CD4-positive, alpha-beta T cell (primary cell): ENCODE data around the gene PARD6G. TPM values are rescaled to one million over a fixed set of nuclear protein-coding genes. Genes with fewer than 3 reads are reported as not detected.
"Not testable (repeated sequence)": the region's sequence is repeated elsewhere in the genome, so short reads cannot be mapped to it uniquely, and the experiment has no call there.

Experiments
- ATAC-seq: fragments of 200-7000 bp; cut with Tn5 transposase; one replicate; pipeline ENCODE4 v1.10.0; 2022; ENCODE audit warnings: mild to moderate bottlenecking; ENCODE audit not compliant: poor library complexity
- CTCF ChIA-PET: fragments of 350-600 bp; sonication (Branson Sonifier 250); formaldehyde crosslinking; loops from one replicate; lab custom pipeline; 2021; ENCODE audit warnings: antibody characterized with exemption, inconsistent platforms; lab: Charles Lee
- POLR2A ChIA-PET: fragments of 350-600 bp; sonication (Branson Sonifier 250); formaldehyde crosslinking; loops from one replicate; lab custom pipeline; 2021; ENCODE audit warnings: antibody characterized with exemption, inconsistent platforms; lab: Charles Lee
- DNase-seq, 14 experiments: peaks; one replicate each; pipeline ENCODE4 v3.0.0-alpha.2; 2013 to 2020; ENCODE audit warnings: mixed read lengths in 2 of 14
- H3K27ac ChIP-seq, 2 donors: one replicate each; pipeline versions ENCODE4 v1.5.1 to v1.7.0; 2013; ENCODE audit warnings: low read length in 2 of 2, low read depth in 1 of 2, mild to moderate bottlenecking in 1 of 2
- H3K27me3 ChIP-seq, 2 experiments: 1 replicate in 1 of 2; 2 replicates in 1 of 2; pipeline versions ENCODE4 v1.6.1 to v1.7.0; 2013; ENCODE audit warnings: low read length in 2 of 2, control low read depth in 1 of 2, mild to moderate bottlenecking in 1 of 2, moderate library complexity in 1 of 2; ENCODE audit not compliant: insufficient read depth in 2 of 2, control insufficient read depth in 1 of 2
- H3K36me3 ChIP-seq: one replicate; pipeline ENCODE4 v1.6.1; 2013; ENCODE audit warnings: low read length, control low read depth; ENCODE audit not compliant: insufficient read depth
- H3K4me1 ChIP-seq: one replicate; pipeline ENCODE4 v1.6.1; 2013; ENCODE audit warnings: low read length, control low read depth; ENCODE audit not compliant: insufficient read depth
- H3K4me3 ChIP-seq: one replicate; pipeline ENCODE4 v1.5.1; 2013; ENCODE audit warnings: mild to moderate bottlenecking, low read length, moderate library complexity
- H3K9me3 ChIP-seq, 2 experiments: 1 replicate in 1 of 2; 2 replicates in 1 of 2; pipeline versions ENCODE4 v1.6.1 to v1.7.0; 2013; ENCODE audit warnings: low read length in 2 of 2, mild to moderate bottlenecking in 2 of 2, control low read depth in 1 of 2, moderate library complexity in 1 of 2; ENCODE audit not compliant: control insufficient read depth in 1 of 2, insufficient read depth in 1 of 2
- H3K27ac Mint-ChIP-seq: one replicate; pipeline ENCODE4 v1.8.0; 2020; ENCODE audit warnings: mixed read lengths
- H3K27me3 Mint-ChIP-seq: one replicate; pipeline ENCODE4 v1.8.0; 2021; ENCODE audit warnings: mixed read lengths
- H3K36me3 Mint-ChIP-seq: one replicate; pipeline ENCODE4 v1.8.0; 2021; ENCODE audit warnings: low read depth, mixed read lengths
- H3K4me1 Mint-ChIP-seq: one replicate; pipeline ENCODE4 v1.8.0; 2021; ENCODE audit warnings: low read depth, mixed read lengths
- H3K4me3 Mint-ChIP-seq: one replicate; pipeline ENCODE4 v1.8.0; 2020; ENCODE audit warnings: mild to moderate bottlenecking, mixed read lengths
- H3K9me3 Mint-ChIP-seq: one replicate; pipeline ENCODE4 v1.8.0; 2020; ENCODE audit warnings: mixed read lengths
- CTCF ChIP-seq: fragments of 200-600 bp; IDR thresholded peaks from one replicate; pipeline ENCODE4 v1.8.0; 2022; ENCODE audit warnings: antibody characterized with exemption, mild to moderate bottlenecking
- intact Hi-C, 2 experiments: fragments of 100-400 bp; cut with DNase I in 1 of 2; cut with micrococcal nuclease in 1 of 2; formaldehyde crosslinking; loops; one replicate each; pipeline versions ENCODE4 v1.15.1 to v1.9.0; 2023 to 2025; cut with DNase I, micrococcal nuclease
- total RNA-seq, 174 experiments: library from RNA in 2 of 174; stranded (reverse) in 2 of 174; gene quantifications; one replicate each; pipeline ENCODE4 v1.2.3 and lab custom pipeline; 2021 to 2026

PARD6G gene
- total RNA-seq, 2 experiments from 2014 or later, result 0.38 to 1.1 TPM

GRCh38 chr18:80166240-80166639, 81.1 kb downstream of the PARD6G start:
- Histone ChIP-seq H3K27me3 (peaks cover 20 to 25% of the 10 kb centered on the region in 2 experiments), H3K27ac (no peak overlapping the region), H3K4me1 (peaks cover 18% of the 10 kb centered on the region), H3K9me3 (peaks cover 12 to 35% of the 10 kb centered on the region in 2 experiments), H3K36me3 (no peaks in the 10 kb centered on the region), H3K4me3 (no peak overlapping the region)
- no peak for ATAC-seq
- ChIA-PET POLR2A (no interaction called here), CTCF (no interaction called here)
- Mint-ChIP-seq H3K9me3 (peaks cover 4% of the 10 kb centered on the region), H3K27ac (no peak overlapping the region), H3K36me3 (no peaks in the 10 kb centered on the region), H3K27me3 (peaks cover 51% of the 10 kb centered on the region), H3K4me3 (no peak overlapping the region), H3K4me1 (no peaks in the 10 kb centered on the region)
- intact Hi-C loops, result no loop called here
- no peak for DNase-seq
- TF ChIP-seq CTCF, result no peak

- H3K36me3 Mint-ChIP-seq, H3K27ac Mint-ChIP-seq, H3K4me1 Mint-ChIP-seq, H3K4me3 Mint-ChIP-seq, H3K9me3 Mint-ChIP-seq, H3K27ac ChIP-seq, CTCF ChIA-PET, ATAC-seq, POLR2A ChIA-PET, H3K36me3 ChIP-seq, H3K4me3 ChIP-seq, DNase-seq, intact Hi-C loops: not testable (repeated sequence)
- H3K27me3 ChIP-seq, result peaks cover 20 to 30% of the 10 kb centered on the region in 2 experiments
- H3K9me3 ChIP-seq, result peaks cover 12 to 39% of the 10 kb centered on the region in 2 experiments
- peaks cover 47% of the 10 kb centered on the region for H3K27me3 Mint-ChIP-seq
- peaks cover 15% of the 10 kb centered on the region for H3K4me1 ChIP-seq
Observed at GRCh38 chr18:80164727-80165355, 82.5 kb downstream of the PARD6G start.

GRCh38 chr18:80163183-80163582, 84.1 kb downstream of the PARD6G start:
- CTCF ChIA-PET, result no interaction called here
- no peak for DNase-seq
- Mint-ChIP-seq H3K27ac (no peak overlapping the region), H3K36me3 (no peaks in the 10 kb centered on the region), H3K27me3 (peaks cover 46% of the 10 kb centered on the region), H3K9me3 (peaks cover 4% of the 10 kb centered on the region), H3K4me3 (no peak overlapping the region), H3K4me1 (no peaks in the 10 kb centered on the region)
- Histone ChIP-seq H3K27ac (no peak overlapping the region), H3K36me3 (no peaks in the 10 kb centered on the region), H3K4me1 (peaks cover 10% of the 10 kb centered on the region), H3K4me3 (no peak overlapping the region), H3K27me3 (peaks cover 22 to 31% of the 10 kb centered on the region in 2 experiments), H3K9me3 (peaks cover 12 to 39% of the 10 kb centered on the region in 2 experiments)
- no peak for TF ChIP-seq CTCF
- no peak for ATAC-seq
- POLR2A ChIA-PET, result no interaction called here
- intact Hi-C loops, result no loop called here
